ENCODE results near the gene FKRP. TPM values are rescaled to one million over a fixed set of nuclear protein-coding genes. Genes with fewer than 3 reads are reported as not detected.
"Not testable (repeated sequence)": the region's sequence is repeated elsewhere in the genome, so short reads cannot be mapped to it uniquely, and the experiment has no call there.

The FKRP gene
- total RNA-seq, 4 donors from 2014 or later, result 15.7 to 20.4 (median 17.7) TPM

DNA sequence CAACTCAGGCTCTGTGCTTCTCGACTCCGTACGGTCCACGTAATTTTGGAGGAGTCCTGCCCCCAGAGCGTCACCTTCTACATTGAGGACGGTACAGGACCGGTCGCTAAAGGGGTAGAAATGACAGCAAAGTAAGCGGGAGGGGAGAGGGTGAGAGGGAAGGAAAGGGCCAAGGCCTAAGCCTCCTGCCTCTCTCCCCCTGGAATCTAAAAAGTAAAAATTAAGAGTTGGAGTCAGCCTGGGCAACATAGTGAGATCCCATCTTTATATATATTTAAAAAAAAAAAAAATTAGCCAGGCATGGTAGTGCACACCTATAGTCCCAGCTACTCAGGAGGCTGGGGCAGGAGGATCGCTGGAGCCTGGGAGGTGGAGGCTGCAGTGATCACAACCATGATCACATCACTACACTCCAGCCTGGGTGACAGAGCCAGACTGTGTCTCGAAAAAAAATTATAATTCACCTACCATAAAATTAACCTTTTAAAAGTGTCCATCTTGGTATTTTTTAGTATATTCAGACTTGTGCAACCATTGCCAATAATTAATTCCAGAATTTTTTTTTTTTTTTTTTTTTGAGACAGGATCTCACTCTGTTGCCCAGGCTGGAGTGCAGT lies 29.9 kb downstream of the FKRP start:
- TF ChIP-seq POLR2A (IDR thresholded peaks at IDR 0.05), result no peak
- TF ChIP-seq EP300 (IDR thresholded peaks at IDR 0.05), result no peak
- TF ChIP-seq CTCF (IDR thresholded peaks at IDR 0.05), result no peak
- H3K4me3 ChIP-seq, result no peak overlapping the region
- H3K36me3 ChIP-seq, result peaks cover 0 to 77% (median 27%) of the 10 kb centered on the region in 3 donors
- H3K27me3 ChIP-seq, result no peaks in the 10 kb centered on the region
- H3K4me1 ChIP-seq, result peaks cover 0 to 8% (median 0%) of the 10 kb centered on the region in 4 donors
- H3K27ac ChIP-seq, result no peak overlapping the region
- no peak for DNase-seq (ENCODE audit: low spot score in 2 of 2)
- H3K9me3 ChIP-seq, result no peaks in the 10 kb centered on the region
- WGBS, 2 donors, result 86 to 95% methylated on average over 11 of the region's 11 CpGs

DNA sequence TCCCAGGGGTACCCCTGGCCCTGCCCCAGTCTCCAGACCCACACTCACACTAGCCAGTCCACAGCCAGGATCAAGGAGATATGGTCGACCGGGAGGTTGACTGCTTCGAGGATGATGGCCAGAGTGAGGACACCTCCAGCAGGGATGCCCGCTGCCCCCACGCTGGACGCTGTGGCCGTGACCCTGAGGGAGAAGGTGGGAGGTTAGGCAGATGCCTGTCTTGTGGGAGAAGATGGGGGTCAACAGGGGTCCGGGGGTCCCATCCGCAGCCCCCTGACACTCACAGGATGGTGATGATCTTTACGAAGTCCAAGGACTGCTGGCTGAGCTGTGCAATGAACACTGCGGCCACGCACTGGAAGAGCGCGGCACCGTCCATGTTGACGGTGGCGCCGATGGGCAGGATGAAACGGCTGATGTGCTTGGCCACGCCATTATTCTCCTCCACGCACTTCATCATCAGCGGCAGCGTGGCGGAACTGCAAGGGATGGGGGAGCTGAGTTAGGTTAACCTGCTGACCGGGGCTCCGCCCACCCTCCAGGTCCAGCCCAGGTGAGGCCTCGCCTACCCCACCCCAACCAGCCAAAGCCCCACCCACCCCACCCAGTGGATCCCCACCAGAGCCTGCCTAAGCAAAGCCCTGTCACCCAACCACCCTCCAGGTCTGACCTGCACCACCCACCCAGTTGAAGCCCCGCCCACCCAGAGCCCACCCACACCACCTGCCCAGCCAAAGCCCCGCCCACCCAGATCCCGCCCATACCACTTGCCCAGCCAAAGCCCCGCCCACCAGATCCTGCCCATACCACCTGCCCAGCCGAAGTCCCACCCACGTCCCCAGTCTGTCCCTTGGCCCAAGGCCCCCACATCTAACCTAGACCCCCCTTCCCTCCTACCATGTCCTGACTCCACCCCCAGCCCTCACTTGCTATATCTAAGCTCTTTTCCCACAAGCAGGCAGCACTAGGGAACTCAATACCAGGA lies 31.4 kb downstream of the FKRP start:
- peaks cover 0 to 23% (median 0%) of the 10 kb centered on the region in 4 donors for H3K4me1 ChIP-seq
- no peak for DNase-seq (ENCODE audit: low spot score in 2 of 2)
- no peaks in the 10 kb centered on the region for H3K27me3 ChIP-seq
- H3K27ac ChIP-seq, result peak overlapping the region in 1 of 4 donors; percentile 56
- peaks cover 0 to 89% (median 33%) of the 10 kb centered on the region in 3 donors for H3K36me3 ChIP-seq
- H3K4me3 ChIP-seq, result no peak overlapping the region
- TF ChIP-seq POLR2A (IDR thresholded peaks at IDR 0.05), result no peak
- no peak for TF ChIP-seq EP300 (IDR thresholded peaks at IDR 0.05)
- TF ChIP-seq CTCF (IDR thresholded peaks at IDR 0.05), result no peak
- no peaks in the 10 kb centered on the region for H3K9me3 ChIP-seq
- WGBS, 2 donors, result 93% methylated on average over 29 to 32 of the region's 33 CpGs

- not testable (repeated sequence) for H3K27me3 ChIP-seq; H3K9me3 ChIP-seq; H3K4me3 ChIP-seq; DNase-seq (ENCODE audit: low spot score in 2 of 2)
- 89% methylated on average over 12 of the region's 12 CpGs for WGBS, 2 donors
- H3K4me1 ChIP-seq, result peaks cover 0 to 31% (median 0%) of the 10 kb centered on the region in 4 donors
- TF ChIP-seq CTCF (IDR thresholded peaks at IDR 0.05), result peak in 1 of 5 experiments; percentile 21
- H3K36me3 ChIP-seq, result peaks cover 0 to 96% (median 33%) of the 10 kb centered on the region in 3 donors
- H3K27ac ChIP-seq, result peak overlapping the region in 2 of 4 donors; percentile 52 to 56
These were observed 32.2 kb downstream of the FKRP start for GRCh38 chr19:46777956-46778645.

DNA sequence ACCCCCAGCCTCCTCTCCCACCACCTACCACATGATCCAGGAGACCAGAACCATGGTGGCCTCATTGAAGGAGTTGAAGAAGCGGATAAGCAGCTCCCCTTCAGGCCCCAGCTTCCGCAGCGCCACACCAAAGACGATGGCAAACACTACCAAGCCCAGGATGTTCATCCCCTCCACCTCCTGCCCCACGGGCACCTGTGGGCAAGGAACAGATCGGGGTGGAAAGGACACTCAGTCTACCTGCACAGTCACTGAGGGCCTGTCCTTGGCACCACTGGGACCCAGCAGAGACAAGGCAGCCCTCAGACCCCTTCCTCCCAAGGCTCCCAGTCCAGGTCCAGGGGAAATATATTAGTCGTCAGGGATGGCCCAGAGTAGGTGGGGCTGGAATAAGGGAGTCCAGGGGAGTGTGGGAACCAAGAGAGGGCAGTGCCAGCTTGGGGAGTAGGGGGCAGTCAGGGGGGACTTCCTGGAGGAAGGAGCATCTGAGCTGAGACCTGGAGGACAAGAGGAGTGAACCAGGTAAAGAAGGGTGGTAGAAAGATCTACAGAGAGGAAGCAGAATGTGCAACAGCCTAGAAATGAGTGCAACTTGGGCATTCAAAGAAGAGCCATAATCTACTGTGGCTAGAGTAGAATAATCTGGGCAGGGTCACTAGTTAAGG lies 36.6 kb downstream of the FKRP start:
- WGBS, 2 donors, result 95 to 96% methylated on average over 7 of the region's 7 CpGs
- no peaks in the 10 kb centered on the region for H3K27me3 ChIP-seq
- H3K27ac ChIP-seq, result peak overlapping the region in 2 of 4 donors; percentile 25 to 35
- no peaks in the 10 kb centered on the region for H3K9me3 ChIP-seq
- H3K4me3 ChIP-seq, result no peak overlapping the region
- H3K36me3 ChIP-seq, result peaks cover 0 to 65% (median 12%) of the 10 kb centered on the region in 3 donors
- TF ChIP-seq CTCF (IDR thresholded peaks at IDR 0.05), result no peak
- TF ChIP-seq EP300 (IDR thresholded peaks at IDR 0.05), result no peak
- TF ChIP-seq POLR2A (IDR thresholded peaks at IDR 0.05), result no peak
- DNase-seq (ENCODE audit: low spot score in 2 of 2), result no peak
- H3K4me1 ChIP-seq, result peaks cover 0 to 70% (median 25%) of the 10 kb centered on the region in 4 donors
